HG03108 (cell line): ENCODE measurements around the gene CELF2.
"Not testable (repeated sequence)": the region's sequence is repeated elsewhere in the genome, so short reads cannot be mapped to it uniquely, and the experiment has no call there.

Source experiments
- ATAC-seq: cut with Tn5 transposase; IDR thresholded peaks from one replicate; pipeline ENCODE4 v1.9.1; 2021; ENCODE audit warnings: moderate library complexity; ENCODE audit not compliant: unreplicated experiment

CELF2 gene

GRCh38 chr10:11017570-11018431 lies at the start of gene CELF2:
Gene CELF2 (plus strand): TSS chr10:11017872. CDS start chr10:11018090, 218 bp downstream.
- peak; percentile 83 for ATAC-seq

DNA sequence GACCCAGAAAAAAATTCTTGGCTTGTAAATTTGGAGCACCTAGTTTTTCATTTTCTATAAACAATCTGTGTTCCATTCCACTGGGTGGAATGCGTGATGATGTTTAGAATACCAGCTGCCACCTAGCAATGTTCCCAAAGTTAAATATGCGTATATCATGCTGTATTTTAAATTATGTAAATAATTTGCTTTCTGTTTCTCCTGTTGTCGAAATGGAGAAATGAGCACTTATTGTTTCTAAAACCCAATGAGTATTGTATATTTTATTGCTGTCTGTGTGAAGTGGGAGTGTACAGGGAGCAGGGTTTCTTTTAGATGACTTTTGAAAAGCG lies 49.4 kb upstream of the CELF2 start:
- ATAC-seq, result no peak

DNA sequence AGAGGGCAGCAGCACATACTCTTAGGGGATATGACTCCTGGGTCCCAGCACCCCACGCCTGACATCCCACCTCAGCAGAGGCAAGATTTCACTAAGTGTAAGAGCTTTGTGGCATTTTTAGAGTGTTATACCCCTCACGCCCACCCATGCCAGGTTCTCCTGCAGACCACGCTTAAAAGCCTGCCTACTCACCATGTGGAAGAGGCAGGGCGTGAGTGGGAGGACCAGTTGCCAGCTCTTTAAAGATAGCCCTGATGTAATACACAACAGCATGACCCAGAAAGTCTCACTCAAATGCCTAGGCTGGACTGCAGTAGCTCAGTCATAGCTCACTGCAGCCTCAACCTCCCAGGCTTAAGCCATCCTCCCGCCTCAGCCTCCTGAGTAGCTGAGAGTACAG lies 44.4 kb upstream of the CELF2 start:
- no peak for ATAC-seq

GRCh38 chr10:10975647-10976046 lies 42.0 kb upstream of the CELF2 start:
- ATAC-seq, result no peak

DNA sequence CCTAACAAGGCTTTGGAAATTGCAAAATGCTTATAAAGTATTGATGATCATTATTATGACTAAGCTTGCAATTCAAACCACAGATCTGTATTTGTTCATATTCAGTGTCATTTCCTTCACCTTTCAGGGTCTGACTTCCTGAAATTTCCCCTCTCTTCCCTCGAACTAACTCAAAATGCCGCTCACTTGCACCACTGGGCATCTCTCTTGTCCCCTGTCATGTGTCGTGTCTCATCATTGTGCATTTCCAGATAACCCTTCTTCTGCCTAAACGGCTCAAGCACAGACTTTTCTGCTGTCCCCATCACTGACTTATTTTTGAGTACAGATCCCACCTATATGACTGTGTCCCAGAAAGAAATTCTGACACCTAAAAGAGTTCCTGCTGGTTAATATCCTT lies 41.0 kb upstream of the CELF2 start:
- no peak for ATAC-seq

DNA sequence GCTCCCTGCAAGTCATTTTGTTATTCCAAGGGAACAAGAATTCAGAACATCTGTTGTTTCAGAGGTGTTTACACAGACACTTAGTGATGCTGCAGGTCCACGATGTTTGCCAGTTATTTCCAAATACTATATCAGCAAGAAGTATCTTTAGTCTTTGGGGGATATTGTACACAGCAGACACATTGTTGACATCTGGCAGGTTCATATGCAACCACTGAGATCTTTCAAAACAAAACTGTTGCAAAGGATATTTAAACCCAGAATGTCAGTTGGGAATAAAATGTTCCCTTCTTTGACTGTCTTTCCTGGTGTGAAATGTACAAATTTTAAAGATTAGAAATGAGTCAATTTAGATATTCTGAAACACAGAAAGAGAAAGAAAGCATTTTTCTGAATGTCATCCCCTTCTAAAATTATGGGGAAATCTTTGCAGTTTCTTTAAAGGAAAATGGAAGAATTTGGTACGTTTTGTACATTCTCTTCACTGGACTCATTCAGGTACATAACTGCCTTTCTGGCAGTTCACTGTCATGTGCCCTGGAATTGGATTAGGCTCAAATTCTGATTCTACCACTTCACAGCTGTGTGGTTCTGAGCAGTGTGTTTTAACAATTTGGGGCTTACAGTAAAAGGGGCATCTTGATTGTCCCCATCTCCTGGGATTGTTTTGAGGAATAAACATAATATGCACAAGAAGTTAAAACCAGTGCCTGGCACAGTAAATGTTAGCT lies 40.3 kb upstream of the CELF2 start:
- no peak for ATAC-seq

GRCh38 chr10:10977978-10978377 lies 39.7 kb upstream of the CELF2 start:
- no peak for ATAC-seq

DNA sequence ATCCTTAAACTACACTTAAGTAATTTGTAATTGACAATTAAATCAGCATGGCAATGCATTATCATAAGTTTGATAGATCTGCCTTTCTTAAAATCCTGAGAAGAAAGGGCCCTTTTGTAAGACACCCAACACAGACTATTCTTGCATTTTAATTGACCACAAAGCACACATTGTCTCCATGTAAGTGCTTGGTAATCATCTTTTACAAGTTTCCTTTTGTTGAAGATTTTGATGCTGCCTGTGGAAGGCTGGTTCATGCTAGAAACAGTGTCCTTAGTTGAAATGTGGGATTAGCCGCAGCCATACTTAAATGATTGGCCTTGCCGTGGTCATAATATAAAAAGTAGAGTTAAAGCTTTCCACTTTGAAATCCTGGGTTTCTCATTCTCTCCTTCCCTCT lies 32.3 kb upstream of the CELF2 start:
- no peak for ATAC-seq

- ATAC-seq, result no peak
Measured at GRCh38 chr10:10986606-10987005, 31.1 kb upstream of the CELF2 start.

- ATAC-seq, result no peak
Measured at GRCh38 chr10:10987111-10987510, 30.6 kb upstream of the CELF2 start.

DNA sequence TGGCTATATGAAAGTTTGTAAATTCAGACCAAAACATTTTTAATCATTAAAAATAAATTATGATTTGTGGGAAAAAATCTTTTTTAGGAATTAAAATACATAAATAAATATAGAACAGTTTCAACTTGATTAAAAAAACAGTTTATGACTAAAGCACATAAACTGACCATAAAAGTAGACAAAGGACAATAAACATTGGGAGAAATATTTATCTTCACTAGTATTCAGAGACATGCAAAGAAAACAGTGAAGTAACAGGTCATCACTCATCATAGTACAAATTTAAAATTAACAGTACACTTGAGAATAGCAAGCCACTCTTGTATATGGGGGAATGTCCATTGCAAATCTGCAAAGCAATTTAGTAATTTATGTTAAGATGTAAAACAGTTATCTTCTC lies 28.0 kb upstream of the CELF2 start:
- ATAC-seq, result no peak

GRCh38 chr10:10991144-10991543 lies 26.5 kb upstream of the CELF2 start:
- ATAC-seq, result no peak

GRCh38 chr10:10992072-10992471 lies 25.6 kb upstream of the CELF2 start:
- no peak for ATAC-seq

- no peak for ATAC-seq
Measured at GRCh38 chr10:10992961-10993714, 24.5 kb upstream of the CELF2 start.

DNA sequence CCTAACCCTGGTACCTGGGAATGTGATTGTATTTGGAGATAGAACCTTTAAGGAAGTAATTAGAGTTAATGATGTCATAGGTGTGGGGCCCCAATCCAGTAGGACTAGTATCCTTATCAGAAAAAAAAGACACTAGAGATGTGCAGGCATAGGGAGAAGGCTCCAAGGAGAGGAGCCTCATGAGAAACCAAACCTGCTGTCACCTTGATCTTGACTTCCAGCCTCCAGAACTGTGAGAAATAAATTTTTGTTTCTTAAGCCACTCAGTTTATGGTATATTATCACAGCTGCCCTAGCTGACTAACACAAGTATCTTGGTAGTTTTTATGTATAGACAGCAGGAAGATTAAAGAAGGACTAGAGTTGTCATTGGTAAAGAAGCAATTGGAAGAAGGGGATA lies 23.9 kb upstream of the CELF2 start:
- no peak for ATAC-seq

- ATAC-seq, result no peak
Measured at GRCh38 chr10:10994360-10994759, 23.3 kb upstream of the CELF2 start.

GRCh38 chr10:10995120-10995519 lies 22.6 kb upstream of the CELF2 start:
- ATAC-seq, result no peak

GRCh38 chr10:10996966-10997620 lies 20.6 kb upstream of the CELF2 start:
- no peak for ATAC-seq

DNA sequence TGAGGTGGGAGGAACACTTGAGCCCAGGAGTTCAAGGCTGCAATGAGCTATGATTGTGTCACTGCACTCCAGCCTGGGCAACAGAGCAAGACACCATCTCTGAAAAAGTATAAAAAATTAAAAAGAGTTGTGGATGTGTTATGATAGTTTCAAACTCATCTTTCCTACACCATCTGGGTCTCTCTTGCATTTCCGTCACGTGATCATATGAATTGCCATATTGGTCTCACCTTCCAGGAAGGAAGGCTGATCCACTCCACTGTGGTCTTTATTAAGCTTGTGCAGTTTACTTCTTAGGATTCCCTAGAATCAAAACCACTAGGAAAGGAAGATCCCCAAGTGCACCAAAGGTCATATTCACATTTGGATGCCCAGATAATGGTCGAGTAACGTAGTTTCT lies 18.2 kb upstream of the CELF2 start:
- not testable (repeated sequence) for ATAC-seq

DNA sequence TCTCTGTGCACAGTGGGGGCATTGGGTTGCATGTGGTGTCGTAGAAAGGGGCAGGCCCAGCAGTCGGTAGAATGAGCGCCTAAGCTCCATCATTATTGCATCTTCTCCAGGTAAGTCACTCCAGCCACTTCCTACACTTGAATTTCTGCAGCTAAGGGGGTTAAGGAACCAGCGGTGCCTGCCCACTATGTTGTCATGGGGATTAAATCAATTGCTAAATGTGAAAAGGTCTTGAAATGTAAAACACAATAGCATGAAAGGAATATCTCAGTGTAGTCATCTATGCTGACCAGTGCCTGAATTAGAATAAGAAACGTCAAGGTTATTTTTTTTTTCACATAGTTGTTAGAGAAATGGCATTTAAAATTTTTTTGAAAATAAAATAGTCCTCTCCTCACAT lies 15.2 kb upstream of the CELF2 start:
- no peak for ATAC-seq

GRCh38 chr10:11002916-11003315 lies 14.8 kb upstream of the CELF2 start:
- ATAC-seq, result no peak
